NCI-H2029 (cell line): ENCODE results near the gene PRKN.

Experiments used
- DNase-seq: peaks from one replicate; lab custom pipeline; 2025; lab: John Stamatoyannopoulos, UW

The PRKN gene

GRCh38 chr6:161961796-161962195 is 765.8 kb downstream of the PRKN start:
- no peak for DNase-seq

- DNase-seq: no peak
These were observed 766.5 kb downstream of the PRKN start for GRCh38 chr6:161961046-161961445.

GRCh38 chr6:161959072-161959471 is 768.5 kb downstream of the PRKN start:
- no peak for DNase-seq

- DNase-seq: no peak
These were observed 771.5 kb downstream of the PRKN start for GRCh38 chr6:161956082-161956481.

- no peak for DNase-seq
These were observed 772.8 kb downstream of the PRKN start for GRCh38 chr6:161954699-161955276.

- DNase-seq: no peak
These were observed 773.5 kb downstream of the PRKN start for GRCh38 chr6:161954077-161954476.

GRCh38 chr6:161951126-161951525 is 776.4 kb downstream of the PRKN start:
- DNase-seq: no peak

- DNase-seq: no peak
These were observed 778.0 kb downstream of the PRKN start for GRCh38 chr6:161949531-161949930.

- DNase-seq: no peak
These were observed 779.1 kb downstream of the PRKN start for GRCh38 chr6:161948462-161948861.

GRCh38 chr6:161947371-161947770 is 780.2 kb downstream of the PRKN start:
- no peak for DNase-seq

- no peak for DNase-seq
These were observed 781.1 kb downstream of the PRKN start for GRCh38 chr6:161946461-161946860.

GRCh38 chr6:161943561-161943960 is 784.0 kb downstream of the PRKN start:
- no peak for DNase-seq

GRCh38 chr6:161941565-161941964 is 786.0 kb downstream of the PRKN start:
- DNase-seq: no peak

- no peak for DNase-seq
These were observed 787.0 kb downstream of the PRKN start for GRCh38 chr6:161940519-161940918.

GRCh38 chr6:161926324-161926723 is 801.2 kb downstream of the PRKN start:
- DNase-seq: no peak

- DNase-seq: no peak
These were observed 803.0 kb downstream of the PRKN start for GRCh38 chr6:161924516-161925116.

GRCh38 chr6:161922631-161923119 is 804.9 kb downstream of the PRKN start:
- DNase-seq: peak; percentile 74

- DNase-seq: no peak
These were observed 805.8 kb downstream of the PRKN start for GRCh38 chr6:161921602-161922395.

- DNase-seq: no peak
These were observed 807.9 kb downstream of the PRKN start for GRCh38 chr6:161919691-161920090.

GRCh38 chr6:161918628-161919205 is 808.8 kb downstream of the PRKN start:
- no peak for DNase-seq

GRCh38 chr6:161918109-161918531 is 809.4 kb downstream of the PRKN start:
- no peak for DNase-seq

GRCh38 chr6:161917645-161918044 is 809.9 kb downstream of the PRKN start:
- DNase-seq: no peak

GRCh38 chr6:161915456-161915964 is 812.1 kb downstream of the PRKN start:
- no peak for DNase-seq
